T47D (cell line): ENCODE results near the gene POLR3C.
A peak's percentile ranks its signal among the peaks of the same experiment; 100 is the strongest.
"Not testable (repeated sequence)": the region's sequence is repeated elsewhere in the genome, so short reads cannot be mapped to it uniquely, and the experiment has no call there.

Source experiments
- DNase-seq, 2 experiments: peaks; one replicate each; pipeline versions ENCODE4 v3.0.0 to v3.0.0-alpha.2; 2011 to 2012; ENCODE audit warnings: low read depth in 1 of 2, low spot score in 1 of 2
- JUND ChIP-seq: IDR thresholded peaks from 2 replicates; pipeline ENCODE4 v1.6.1; 2012; ENCODE audit warnings: low read depth
- in situ Hi-C: cut with HindIII; loops from 2 replicates; pipeline ENCODE4 v1.10.0; 2016; ENCODE audit warnings: low sequenced_read_pairs, low pct_unique_long_range_greater_than_20kb

The POLR3C gene

GRCh38 chr1:145823565-145824498 lies at the start of gene POLR3C, which contains the start of gene RNF115:
Gene POLR3C (plus strand): TSS chr1:145824200. CDS start chr1:145825777, 1,577 bp downstream.
Gene RNF115 (minus strand): TSS chr1:145824095. CDS start chr1:145823873, 222 bp downstream.
- TF ChIP-seq JUND: no peak
- in situ Hi-C loops: no loop called here
- DNase-seq: peak; percentile 93

GRCh38 chr1:145777357-145778145 lies 46.4 kb upstream of the POLR3C start:
- no peak for TF ChIP-seq JUND
- in situ Hi-C loops: no loop called here
- DNase-seq: no peak

GRCh38 chr1:145778146-145778540 lies 45.9 kb upstream of the POLR3C start:
- TF ChIP-seq JUND: no peak

GRCh38 chr1:145782272-145783099 lies 41.5 kb upstream of the POLR3C start:
- peak in 1 of 2 experiments; percentile 46 for DNase-seq
- TF ChIP-seq JUND: no peak
- in situ Hi-C loops: no loop called here

More at GRCh38 chr1:145778146-145778540, 45.9 kb upstream of the POLR3C start:
- DNase-seq: no peak
- in situ Hi-C loops: no loop called here

GRCh38 chr1:145784409-145784808 lies 39.6 kb upstream of the POLR3C start:
- DNase-seq: no peak
- TF ChIP-seq JUND: no peak
- in situ Hi-C loops: no loop called here

DNA sequence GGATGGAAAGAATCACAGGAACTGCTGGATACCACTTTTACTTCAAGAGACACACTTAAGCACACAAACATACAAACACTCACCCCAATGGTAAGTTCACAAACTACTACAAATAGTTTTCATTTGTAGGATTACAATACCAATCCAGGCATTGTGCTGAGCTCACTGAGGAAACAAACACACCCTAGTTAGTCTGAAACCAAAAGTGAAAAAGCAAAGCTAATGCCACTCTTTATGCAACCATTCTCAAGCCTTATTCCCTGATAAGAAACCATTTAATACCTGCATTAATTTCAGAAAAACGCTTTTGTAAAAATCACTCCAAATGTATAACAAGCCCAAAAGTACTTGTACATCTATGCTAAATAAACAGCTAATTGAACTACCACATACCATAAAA lies 38.5 kb upstream of the POLR3C start:
- DNase-seq: no peak
- in situ Hi-C loops: no loop called here
- no peak for TF ChIP-seq JUND

GRCh38 chr1:145786271-145786670 lies 37.7 kb upstream of the POLR3C start:
- in situ Hi-C loops: no loop called here
- no peak for TF ChIP-seq JUND
- DNase-seq: no peak

GRCh38 chr1:145788580-145788979 lies 35.4 kb upstream of the POLR3C start:
- no peak for DNase-seq
- in situ Hi-C loops: no loop called here
- no peak for TF ChIP-seq JUND

DNA sequence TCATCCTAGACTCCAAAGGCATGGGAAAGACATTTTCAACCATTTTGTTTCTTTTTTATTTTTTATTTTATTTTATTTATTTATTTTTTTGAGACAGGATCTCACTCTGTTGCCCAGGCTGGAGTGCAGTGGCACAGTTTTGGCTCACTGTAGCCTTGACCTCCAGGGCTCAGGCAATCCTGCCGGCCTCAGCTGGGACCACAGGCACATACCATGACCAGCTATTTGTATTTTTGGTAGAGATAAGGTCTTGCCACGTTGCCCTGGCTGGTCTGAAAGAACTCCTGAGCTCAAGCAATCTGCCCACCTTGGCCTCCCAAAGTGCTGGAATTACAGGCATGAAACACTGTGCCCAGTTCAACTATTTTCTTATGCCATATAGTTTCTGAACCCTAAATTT lies 32.1 kb upstream of the POLR3C start:
- DNase-seq, in situ Hi-C loops: not testable (repeated sequence)

DNA sequence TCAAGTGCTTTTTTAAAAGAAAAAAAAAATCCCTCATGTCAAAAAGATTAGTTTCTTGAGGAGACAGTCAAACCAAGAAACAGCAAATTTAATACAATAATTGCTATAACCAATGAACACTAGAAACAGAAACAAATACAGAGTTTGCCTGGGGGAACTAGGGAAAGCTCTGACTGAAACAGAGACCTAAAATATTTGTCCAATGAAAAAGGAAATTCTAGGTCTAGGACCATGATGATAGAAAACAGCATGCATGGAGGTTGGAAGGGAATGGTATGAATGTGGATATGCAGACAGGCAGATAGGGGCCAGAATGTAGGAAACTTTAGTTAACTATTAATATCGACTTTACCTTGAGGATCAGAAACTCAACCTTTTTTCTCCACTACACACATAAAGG lies 31.5 kb upstream of the POLR3C start:
- no peak for TF ChIP-seq JUND

GRCh38 chr1:145795257-145795881 lies 28.6 kb upstream of the POLR3C start:
- no peak for TF ChIP-seq JUND
- no peak for DNase-seq
- in situ Hi-C loops: no loop called here

More for the DNA sequence above, 31.5 kb upstream of the POLR3C start:
- in situ Hi-C loops: no loop called here
- no peak for DNase-seq

DNA sequence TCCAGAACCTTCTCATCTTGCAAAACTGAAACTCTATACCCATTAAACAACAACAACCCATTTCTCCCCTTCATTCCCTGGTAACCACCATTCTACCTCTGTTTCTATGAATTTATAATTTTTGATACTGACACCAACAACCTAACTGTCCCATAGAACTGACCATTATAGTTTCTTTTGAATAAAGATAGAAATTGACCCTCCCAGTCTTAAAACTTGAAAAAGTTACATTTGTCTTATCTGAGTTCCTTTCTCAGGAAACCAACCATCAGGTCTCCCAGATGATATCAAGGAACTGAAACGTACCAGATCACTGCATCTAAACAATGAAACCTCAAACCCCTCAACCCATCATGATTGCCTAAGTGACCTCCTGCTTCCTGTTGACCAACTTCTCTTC lies 27.2 kb upstream of the POLR3C start:
- in situ Hi-C loops: no loop called here
- DNase-seq: no peak
- TF ChIP-seq JUND: no peak
